ENCODE results near the gene PTK6.

Gene PTK6

DNA sequence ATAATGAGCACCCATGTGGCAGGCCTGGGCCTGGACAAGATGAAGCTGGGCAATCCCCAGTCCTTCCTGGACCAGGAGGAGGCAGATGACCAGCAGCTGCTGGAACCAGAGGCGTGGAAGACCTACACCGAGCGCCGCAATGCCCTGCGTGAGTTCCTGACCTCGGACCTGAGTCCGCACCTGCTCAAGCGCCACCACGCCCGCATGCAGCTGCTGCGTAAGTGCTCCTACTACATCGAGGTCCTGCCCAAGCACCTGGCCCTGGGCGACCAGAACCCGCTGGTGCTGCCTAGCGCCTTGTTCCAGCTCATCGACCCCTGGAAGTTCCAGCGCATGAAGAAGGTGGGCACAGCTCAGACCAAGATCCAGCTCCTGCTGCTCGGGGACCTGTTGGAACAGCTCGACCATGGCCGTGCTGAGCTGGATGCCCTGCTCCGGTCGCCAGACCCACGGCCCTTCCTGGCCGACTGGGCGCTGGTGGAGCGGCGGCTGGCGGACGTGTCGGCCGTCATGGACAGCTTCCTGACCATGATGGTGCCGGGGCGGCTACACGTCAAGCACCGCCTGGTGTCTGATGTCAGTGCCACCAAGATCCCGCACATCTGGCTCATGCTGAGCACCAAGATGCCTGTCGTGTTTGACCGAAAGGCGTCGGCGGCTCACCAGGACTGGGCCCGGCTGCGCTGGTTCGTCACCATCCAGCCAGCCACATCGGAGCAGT lies 18.6 kb upstream of the PTK6 start:
- no peak for TF ChIP-seq GFI1B (tag by site-specific recombination; IDR thresholded peaks at IDR 0.05)
- TF ChIP-seq KLF1 (tag by site-specific recombination; IDR thresholded peaks at IDR 0.05), result 0 out of 2 replicates have a peak, but pooled peaks have one; percentile 15
- TF ChIP-seq ZNF423 (tag by site-specific recombination; IDR thresholded peaks at IDR 0.05), result no peak
- TF ChIP-seq SCRT2 (tag by site-specific recombination; IDR thresholded peaks at IDR 0.05), result peak; percentile 55
- TF ChIP-seq, protein P1, sequence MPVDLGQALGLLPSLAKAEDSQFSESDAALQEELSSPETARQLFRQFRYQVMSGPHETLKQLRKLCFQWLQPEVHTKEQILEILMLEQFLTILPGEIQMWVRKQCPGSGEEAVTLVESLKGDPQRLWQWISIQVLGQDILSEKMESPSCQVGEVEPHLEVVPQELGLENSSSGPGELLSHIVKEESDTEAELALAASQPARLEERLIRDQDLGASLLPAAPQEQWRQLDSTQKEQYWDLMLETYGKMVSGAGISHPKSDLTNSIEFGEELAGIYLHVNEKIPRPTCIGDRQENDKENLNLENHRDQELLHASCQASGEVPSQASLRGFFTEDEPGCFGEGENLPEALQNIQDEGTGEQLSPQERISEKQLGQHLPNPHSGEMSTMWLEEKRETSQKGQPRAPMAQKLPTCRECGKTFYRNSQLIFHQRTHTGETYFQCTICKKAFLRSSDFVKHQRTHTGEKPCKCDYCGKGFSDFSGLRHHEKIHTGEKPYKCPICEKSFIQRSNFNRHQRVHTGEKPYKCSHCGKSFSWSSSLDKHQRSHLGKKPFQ (tag by site-specific recombination; IDR thresholded peaks at IDR 0.05), result no peak
- Histone ChIP-seq H3K9me3 (ENCODE audit: control insufficient read depth, insufficient read depth, low read depth, low read length) (no peaks in the 10 kb centered on the region), H3K4me3 (ENCODE audit: low read depth, low read length) (no peak overlapping the region), H3K36me3 (ENCODE audit: control insufficient read depth in 2 of 2, insufficient read depth in 1 of 2, low read length in 2 of 2) (peaks cover 0 to 12% of the 10 kb centered on the region in 2 experiments; a peak in 1 of 3 replicates), H3K4me1 (ENCODE audit: control insufficient read depth, insufficient read depth, low read length) (0 out of 2 replicates have a peak, but pooled peaks cover 2% of the 10 kb centered on the region), H3K27ac (ENCODE audit: extremely low read depth, low read depth, low read length) (no peak overlapping the region)
- POLR2A ChIA-PET, result no interaction called here
- CTCF ChIA-PET, result no interaction called here

DNA sequence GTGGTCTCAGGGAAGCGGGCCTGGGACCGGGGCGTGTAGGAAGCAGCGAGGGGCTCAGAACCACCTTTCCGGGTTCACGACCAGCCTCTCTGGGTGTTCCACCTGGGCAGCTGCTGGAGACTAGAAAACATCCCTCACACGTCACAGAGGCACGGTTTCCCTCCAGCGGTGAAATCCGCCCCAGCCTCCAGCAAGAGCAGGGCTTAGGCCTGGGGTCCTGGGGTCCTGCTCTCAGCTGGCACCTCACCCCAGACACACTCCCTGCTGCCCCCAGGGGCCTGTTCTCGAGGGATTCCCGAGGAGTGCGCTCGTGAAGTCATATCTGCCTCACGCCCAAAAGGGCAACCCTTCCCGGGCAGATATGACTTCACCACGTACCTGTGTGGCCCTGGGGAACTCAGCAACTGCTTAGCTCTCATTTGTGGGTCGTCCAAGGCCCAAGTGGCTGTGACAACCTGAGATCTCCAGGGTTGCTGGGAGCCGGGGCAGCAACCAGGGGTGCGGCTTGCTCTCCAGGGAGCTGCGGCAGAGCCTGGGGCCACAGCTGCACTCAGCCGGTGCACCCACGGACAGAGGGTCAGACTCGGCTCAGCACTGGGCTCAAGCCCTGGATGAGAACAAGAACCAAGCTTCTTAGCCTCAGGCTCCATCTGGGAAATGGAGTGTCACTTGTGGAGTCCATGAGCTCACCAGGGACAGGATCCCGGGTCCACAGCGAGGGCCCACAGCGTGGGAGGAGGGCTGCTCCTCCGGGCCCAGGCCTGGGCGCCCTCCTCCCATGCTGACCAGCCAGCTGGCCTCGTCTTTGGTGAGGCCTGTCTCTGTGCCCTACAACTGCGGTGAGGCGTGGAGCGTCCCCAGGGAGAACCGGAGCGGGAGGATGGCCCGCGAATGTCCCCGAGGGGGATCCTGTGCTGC lies 17.4 kb upstream of the PTK6 start:
- H3K4me3 ChIP-seq (ENCODE audit: low read depth, low read length), result no peak overlapping the region
- 0 out of 2 replicates have a peak, but pooled peaks cover 2% of the 10 kb centered on the region for H3K4me1 ChIP-seq (ENCODE audit: control insufficient read depth, insufficient read depth, low read length)
- TF ChIP-seq MYNN (tag by site-specific recombination; IDR thresholded peaks at IDR 0.05; ENCODE audit: borderline replicate concordance) (no peak), ZBTB8A (tag by site-specific recombination; IDR thresholded peaks at IDR 0.05) (0 out of 2 replicates have a peak, but pooled peaks have one; percentile 13), ZNF10 (tag by site-specific recombination; IDR thresholded peaks at IDR 0.05) (peak; percentile 61; the same call in 1 of the 2 replicates), SCRT2 (tag by site-specific recombination; IDR thresholded peaks at IDR 0.05) (peak; percentile 80), ZNF629 (tag by site-specific recombination; IDR thresholded peaks at IDR 0.05) (peak; percentile 34), GLIS1 (tag by site-specific recombination; IDR thresholded peaks at IDR 0.05) (peak; percentile 52), HOXA7 (CRISPR knock-in tag; IDR thresholded peaks at IDR 0.05; ENCODE audit: borderline replicate concordance) (no peak), ZFP69B (tag by site-specific recombination; IDR thresholded peaks at IDR 0.05) (0 out of 2 replicates have a peak, but pooled peaks have one; percentile 52), KLF8 (tag by site-specific recombination; IDR thresholded peaks at IDR 0.05) (peak; percentile 12; the same call in 1 of the 2 replicates), ZNF600 (tag by site-specific recombination; IDR thresholded peaks at IDR 0.05) (0 out of 2 replicates have a peak, but pooled peaks have one; percentile 21)
- TF ChIP-seq, protein P2, sequence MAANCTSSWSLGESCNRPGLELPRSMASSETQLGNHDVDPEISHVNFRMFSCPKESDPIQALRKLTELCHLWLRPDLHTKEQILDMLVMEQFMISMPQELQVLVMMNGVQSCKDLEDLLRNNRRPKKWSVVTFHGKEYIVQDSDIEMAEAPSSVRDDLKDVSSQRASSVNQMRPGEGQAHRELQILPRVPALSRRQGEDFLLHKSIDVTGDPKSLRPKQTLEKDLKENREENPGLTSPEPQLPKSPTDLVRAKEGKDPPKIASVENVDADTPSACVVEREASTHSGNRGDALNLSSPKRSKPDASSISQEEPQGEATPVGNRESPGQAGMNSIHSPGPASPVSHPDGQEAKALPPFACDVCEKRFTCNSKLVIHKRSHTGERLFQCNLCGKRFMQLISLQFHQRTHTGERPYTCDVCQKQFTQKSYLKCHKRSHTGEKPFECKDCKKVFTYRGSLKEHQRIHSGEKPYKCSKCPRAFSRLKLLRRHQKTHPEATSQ (tag by site-specific recombination; IDR thresholded peaks at IDR 0.05), result no peak
- TF ChIP-seq, protein P3, sequence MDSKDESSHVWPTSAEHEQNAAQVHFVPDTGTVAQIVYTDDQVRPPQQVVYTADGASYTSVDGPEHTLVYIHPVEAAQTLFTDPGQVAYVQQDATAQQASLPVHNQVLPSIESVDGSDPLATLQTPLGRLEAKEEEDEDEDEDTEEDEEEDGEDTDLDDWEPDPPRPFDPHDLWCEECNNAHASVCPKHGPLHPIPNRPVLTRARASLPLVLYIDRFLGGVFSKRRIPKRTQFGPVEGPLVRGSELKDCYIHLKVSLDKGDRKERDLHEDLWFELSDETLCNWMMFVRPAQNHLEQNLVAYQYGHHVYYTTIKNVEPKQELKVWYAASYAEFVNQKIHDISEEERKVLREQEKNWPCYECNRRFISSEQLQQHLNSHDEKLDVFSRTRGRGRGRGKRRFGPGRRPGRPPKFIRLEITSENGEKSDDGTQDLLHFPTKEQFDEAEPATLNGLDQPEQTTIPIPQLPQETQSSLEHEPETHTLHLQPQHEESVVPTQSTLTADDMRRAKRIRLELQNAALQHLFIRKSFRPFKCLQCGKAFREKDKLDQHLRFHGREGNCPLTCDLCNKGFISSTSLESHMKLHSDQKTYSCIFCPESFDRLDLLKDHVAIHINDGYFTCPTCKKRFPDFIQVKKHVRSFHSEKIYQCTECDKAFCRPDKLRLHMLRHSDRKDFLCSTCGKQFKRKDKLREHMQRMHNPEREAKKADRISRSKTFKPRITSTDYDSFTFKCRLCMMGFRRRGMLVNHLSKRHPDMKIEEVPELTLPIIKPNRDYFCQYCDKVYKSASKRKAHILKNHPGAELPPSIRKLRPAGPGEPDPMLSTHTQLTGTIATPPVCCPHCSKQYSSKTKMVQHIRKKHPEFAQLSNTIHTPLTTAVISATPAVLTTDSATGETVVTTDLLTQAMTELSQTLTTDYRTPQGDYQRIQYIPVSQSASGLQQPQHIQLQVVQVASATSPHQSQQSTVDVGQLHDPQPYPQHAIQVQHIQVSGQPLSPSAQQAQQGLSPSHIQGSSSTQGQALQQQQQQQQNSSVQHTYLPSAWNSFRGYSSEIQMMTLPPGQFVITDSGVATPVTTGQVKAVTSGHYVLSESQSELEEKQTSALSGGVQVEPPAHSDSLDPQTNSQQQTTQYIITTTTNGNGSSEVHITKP (tag by site-specific recombination; IDR thresholded peaks at IDR 0.05), result no peak
- ChIA-PET CTCF (interaction anchor here (0.6 kb wide), 1 partner anchor 27 kb away, joined by 4 read pairs; no protein-coding TSS in a partner anchor), POLR2A (interaction anchor here (0.5 kb wide), 1 partner anchor 270 kb away, joined by 6 read pairs; no protein-coding TSS in a partner anchor)
- H3K27ac ChIP-seq (ENCODE audit: extremely low read depth, low read depth, low read length), result no peak overlapping the region
- no peaks in the 10 kb centered on the region for H3K9me3 ChIP-seq (ENCODE audit: control insufficient read depth, insufficient read depth, low read depth, low read length)
- H3K36me3 ChIP-seq (ENCODE audit: control insufficient read depth in 2 of 2, insufficient read depth in 1 of 2, low read length in 2 of 2), result no peaks in the 10 kb centered on the region

All from HEK293 (cell line).